HG03280 (cell line): Measurements from ENCODE around the gene TULP1.
"Not testable (repeated sequence)": the region's sequence is repeated elsewhere in the genome, so short reads cannot be mapped to it uniquely, and the experiment has no call there.

ENCODE experiments used
- ATAC-seq: cut with Tn5 transposase; IDR thresholded peaks from one replicate; pipeline ENCODE4 v1.9.1; 2021; ENCODE audit warnings: mild to moderate bottlenecking, moderate library complexity; ENCODE audit not compliant: unreplicated experiment

The TULP1 gene

GRCh38 chr6:35522151-35522550 lies 9.5 kb upstream of the TULP1 start:
- no peak for ATAC-seq

DNA sequence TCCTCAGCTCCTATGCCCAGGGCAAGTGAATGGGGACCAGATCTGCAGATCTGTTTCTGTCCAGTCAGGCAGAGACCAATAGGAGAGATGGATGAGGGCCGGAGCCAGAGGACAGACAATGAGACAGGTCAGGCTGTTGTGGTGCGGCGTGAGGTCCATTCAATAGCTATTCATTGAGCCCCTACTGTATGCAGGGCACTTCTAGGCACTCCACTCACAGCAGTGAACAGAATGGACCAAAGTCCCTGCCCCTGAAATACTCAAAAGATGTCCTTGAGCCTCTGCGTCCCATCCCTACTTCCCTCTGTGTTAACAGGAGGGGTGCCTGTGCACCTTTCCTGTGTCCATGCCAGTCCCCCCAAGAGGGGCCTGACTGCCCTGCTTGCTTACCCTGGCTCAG lies 8.5 kb upstream of the TULP1 start:
- no peak for ATAC-seq

DNA sequence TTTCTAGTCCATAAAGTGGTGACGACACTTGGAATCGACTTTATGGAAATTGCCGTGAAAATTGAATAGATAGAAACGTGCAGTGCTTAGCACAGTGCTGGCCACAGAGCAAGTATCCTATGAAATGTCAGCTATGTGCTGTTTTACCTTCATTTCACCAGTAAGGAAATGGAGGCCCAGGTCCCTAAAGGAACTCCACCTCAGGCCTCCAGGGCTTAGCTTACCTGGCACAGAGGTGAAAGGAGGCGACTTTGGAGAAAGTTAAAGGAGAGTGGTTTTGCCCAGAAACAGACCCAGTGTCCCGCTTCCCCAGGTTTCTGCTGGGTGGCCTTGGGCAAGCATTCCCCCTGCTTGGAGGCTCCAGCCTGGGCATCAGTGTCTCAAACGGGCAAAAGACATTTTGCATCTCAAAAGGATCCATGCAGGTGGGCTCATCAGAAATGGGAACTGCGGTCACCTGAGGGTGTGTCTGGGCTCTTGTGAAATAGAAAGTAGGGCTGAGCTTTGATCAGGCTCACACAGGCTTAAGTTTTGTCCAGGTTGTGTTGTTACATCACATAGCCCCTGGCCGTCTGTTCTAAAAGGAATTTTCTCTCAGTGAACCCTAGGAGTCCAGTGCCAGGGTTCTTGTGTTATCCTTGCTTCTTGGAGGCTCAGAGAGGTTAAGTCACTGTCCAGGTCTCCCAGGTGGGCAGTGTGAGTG lies 6.8 kb upstream of the TULP1 start:
- ATAC-seq, result no peak

DNA sequence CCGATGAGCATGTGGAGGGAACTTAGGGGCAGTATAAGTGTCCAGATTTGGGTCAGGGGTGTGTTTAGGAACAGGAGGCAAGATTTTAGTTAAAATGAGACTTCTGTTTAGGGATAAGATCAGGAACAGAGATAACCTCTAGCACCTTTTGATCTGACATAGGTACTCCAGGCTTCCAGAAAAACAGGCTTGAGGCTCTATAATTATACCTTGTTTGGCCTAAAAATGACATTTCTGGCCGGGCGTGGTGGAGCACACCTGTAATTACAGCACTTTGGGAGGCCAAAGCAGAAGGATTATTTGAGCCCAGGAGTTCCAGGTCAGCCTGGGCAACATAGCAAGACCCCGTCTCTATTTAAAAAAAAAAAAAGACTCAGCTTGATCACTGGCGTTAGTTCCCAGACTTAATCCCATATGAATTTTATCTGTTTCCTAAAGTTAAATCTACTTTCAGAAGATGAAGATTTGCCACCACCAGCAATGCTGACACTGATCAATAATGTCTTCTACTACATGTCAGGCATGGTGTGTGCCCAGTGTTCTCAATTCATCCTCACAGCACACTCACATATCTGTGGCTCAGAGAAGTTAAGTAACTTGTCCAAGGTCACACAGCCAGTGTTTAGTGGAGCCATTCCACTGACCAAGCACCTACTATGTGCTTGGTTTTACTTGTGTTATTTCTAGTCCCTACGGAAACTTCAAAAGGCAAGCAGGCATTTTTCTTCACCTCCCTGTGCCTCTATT lies 6.0 kb upstream of the TULP1 start:
- no peak for ATAC-seq

- not testable (repeated sequence) for ATAC-seq
Observed at GRCh38 chr6:35517978-35518377, 5.3 kb upstream of the TULP1 start.

DNA sequence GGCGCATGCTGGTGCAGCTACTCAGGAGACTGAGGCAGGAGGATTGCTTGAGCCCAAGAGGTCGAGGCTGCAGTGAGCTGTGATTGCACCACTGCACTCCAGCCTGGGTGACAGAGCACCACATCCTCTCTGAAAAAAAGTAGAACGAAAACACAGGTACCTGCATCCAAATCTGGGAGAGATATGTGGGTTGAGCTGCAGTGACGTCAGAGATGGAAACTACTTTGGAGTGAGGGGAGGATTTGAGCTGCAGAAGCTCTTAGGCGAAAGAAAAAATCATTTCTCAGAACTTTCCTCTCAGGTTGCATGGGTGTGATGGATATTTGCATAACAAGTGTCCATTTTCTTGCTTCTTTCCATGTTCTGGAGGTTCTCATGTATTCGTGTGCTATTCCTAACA lies 4.0 kb upstream of the TULP1 start:
- no peak for ATAC-seq

- ATAC-seq, result not testable (repeated sequence)
Observed at GRCh38 chr6:35515939-35516338, 3.2 kb upstream of the TULP1 start.

GRCh38 chr6:35514587-35514986 lies 1.9 kb upstream of the TULP1 start:
- no peak for ATAC-seq

DNA sequence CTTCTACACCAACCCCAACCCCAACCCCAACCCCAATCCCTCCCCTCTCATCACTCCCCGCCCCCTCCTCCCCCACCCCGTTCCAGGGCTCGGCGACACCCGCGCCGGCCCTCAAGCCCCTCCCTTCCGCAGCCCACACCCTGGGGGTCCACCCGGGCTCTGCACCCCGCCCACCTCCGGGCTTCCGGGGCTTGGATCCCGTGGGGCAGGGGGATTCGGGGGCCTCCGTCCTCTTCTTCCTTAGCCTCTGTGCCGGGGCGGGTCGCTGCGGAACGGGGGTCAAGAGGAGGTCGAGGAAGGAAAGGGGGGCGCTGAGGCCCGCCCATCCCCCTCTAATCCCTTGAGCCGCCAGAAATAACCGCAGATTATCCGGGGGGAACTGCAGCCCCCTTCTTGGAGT lies 690 bp downstream of the TULP1 start:
- no peak for ATAC-seq

DNA sequence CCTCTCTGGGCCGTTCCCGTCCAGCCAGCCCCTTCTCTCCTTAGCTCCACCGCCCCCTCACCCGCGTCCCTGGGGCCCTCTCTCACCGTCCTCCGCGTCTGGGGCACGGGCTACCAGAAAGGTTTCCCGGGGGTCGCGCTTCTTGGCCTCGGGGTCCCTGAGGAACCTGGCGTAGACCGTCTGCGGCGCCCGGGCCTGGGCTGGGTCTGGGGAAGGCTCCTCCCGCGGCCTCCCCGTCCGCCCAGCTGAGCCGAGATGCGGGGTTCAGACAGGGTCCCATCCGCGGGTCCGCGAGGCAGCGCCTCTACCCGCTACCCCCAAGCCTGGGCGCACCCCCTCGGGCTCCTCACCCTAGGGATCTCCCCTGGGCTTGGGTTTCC lies 1.1 kb downstream of the TULP1 start:
- ATAC-seq, result no peak

DNA sequence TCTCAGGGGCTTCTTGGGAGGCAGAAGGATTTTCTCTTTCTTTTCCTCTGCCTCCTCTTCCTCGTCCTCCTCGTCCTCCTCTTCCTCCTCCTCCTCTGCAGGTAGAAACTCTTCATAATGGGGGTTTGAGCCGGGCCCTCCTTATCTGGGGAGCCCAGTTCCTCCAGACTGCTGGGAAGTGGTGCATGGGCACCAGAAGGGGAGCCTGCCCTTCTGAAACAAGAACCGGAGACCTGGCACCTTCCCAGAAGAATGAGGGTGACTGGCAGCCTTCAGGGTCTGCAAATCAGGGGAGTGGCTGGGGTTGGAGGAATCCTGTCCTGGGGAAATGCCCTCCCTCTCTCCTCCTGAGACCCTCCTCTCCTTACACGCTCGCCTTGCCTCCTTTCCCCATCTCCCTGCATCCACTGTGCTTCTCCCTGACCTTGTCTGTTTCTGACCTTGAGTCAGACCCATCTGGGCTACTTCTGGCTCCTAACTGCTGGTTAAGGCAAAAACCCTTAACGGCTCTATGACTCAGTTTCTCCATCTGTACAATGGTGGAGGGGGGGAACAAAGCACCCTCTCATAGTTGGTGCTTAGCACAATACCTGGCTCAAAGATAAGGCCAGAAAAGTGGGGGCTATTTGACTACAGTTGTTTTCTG lies 1.7 kb downstream of the TULP1 start:
- no peak for ATAC-seq

DNA sequence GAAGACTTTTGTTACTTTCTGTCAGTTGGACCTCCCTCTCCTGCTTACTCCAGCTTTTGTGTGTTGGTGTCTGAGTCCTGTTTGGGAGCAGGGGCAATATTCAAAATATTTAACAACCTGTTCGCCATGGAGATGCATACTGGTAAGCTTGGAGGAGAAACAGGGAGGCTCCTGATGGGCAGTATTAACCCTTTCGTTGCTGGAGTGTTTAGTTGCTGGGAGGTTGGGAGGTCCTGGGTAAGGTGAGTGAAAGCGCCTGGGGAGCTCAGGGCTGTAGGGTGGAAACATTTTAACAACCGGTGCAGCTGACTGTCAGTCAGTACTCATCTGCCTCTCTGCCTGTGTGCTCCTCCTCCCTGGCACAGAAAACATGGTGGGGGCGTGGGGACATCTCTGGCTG lies 4.2 kb downstream of the TULP1 start:
- no peak for ATAC-seq

GRCh38 chr6:35508027-35508426 lies 4.7 kb downstream of the TULP1 start:
- no peak for ATAC-seq

- no peak for ATAC-seq
Observed at GRCh38 chr6:35507221-35507620, 5.5 kb downstream of the TULP1 start.

DNA sequence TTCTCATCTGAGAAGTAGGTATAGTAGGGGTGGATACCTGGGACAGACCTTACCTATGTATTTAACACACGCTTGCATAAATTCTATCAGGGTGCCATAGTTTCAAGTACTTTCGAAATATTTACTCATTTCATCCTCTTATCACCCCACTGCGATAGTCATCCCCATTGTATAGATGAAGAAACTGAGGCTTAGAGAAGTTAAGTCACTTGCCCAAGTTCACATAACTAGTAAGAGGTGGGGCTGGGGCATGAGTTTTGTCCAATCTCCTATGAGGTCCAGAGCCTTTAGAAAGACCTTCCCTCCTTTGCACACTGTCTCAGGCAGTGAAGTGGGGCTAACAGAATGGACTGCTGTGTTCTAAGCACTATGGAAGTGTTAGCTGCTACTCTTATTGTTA lies 6.2 kb downstream of the TULP1 start:
- no peak for ATAC-seq

- no peak for ATAC-seq
Observed at GRCh38 chr6:35505999-35506412, 6.7 kb downstream of the TULP1 start.

GRCh38 chr6:35503534-35503933 lies 9.2 kb downstream of the TULP1 start:
- no peak for ATAC-seq

- ATAC-seq, result no peak
Observed at GRCh38 chr6:35501784-35502183, 10.9 kb downstream of the TULP1 start.

DNA sequence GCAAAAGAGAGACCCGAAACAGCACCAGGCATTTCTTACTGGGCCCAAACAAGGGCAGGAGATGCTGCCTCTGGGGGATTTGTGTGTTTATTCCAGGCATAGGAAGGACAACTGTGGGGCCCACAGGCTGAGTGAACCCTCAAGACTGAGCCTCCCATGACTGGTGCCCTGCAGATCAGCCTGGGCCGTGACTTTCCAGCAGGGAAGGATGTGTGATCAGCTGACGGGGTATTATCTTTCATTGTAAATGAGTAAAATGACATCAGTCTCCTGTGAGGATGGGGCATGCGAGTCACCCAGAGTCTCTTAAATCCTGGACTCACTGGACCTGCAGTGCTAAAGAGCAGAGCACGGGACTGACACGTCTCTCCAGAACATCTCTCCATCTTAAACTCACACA lies 11.9 kb downstream of the TULP1 start:
- ATAC-seq, result no peak

- no peak for ATAC-seq
Observed at GRCh38 chr6:35499372-35499771, 13.3 kb downstream of the TULP1 start.

DNA sequence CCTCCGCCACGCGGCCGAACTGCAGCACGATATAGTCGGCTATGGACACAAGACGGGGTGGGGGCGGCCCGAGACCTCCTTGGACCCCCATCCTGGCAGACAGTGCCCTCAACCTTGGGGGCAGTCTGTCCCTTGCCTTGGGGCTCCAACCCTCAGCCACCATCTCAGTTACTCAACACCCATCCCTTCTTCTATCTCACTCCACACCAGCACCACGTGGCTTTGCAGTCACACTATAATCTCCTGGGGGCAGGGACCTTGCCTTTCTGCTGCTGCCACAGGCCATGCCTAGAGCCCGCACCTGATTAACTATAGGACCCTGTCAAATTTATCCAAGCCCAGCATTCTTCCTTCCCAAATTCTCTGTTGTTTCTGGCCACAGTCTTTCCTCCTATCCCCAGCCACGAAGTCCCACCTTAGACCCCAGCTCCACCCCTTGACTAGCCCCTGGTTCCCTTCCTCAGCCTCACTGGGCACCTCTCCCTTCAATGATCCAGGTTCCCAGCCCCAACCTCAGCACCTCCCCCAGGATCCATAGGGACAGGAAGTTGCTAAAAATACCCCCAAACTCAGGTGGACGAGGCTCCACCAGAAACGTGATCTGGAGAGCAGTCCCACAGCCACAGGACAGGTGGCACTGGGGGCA lies 14.2 kb downstream of the TULP1 start:
- ATAC-seq, result no peak
